ENCODE results near the gene BLVRB. TPM values are rescaled to one million over a fixed set of nuclear protein-coding genes. Genes with fewer than 3 reads are reported as not detected.

Gene BLVRB
- total RNA-seq, 2 experiments from 2014 or later: 12.9 to 23.3 TPM

Other genes starting within 250 kb of the BLVRB start
- gene TTC9B, start 247.4 kb downstream of the BLVRB start, total RNA-seq: not detected
- gene CCNP, start 239.1 kb downstream of the BLVRB start, total RNA-seq: under 1 TPM; 0.21 to 0.38 TPM
- 100 to 1,000 TPM; 141 to 172 TPM for gene AKT2, start 180.4 kb downstream of the BLVRB start, total RNA-seq
- gene C19orf47, start 117.3 kb downstream of the BLVRB start, total RNA-seq: 10 to 100 TPM; 25.9 to 32.4 TPM
- 10 to 100 TPM; 72.0 to 84.7 TPM for gene PLD3, start 117.0 kb downstream of the BLVRB start, total RNA-seq
- gene HIPK4, start 75.6 kb downstream of the BLVRB start, total RNA-seq: not detected
- 1 to 10 TPM in 1 of 2 experiments, under 1 TPM in 1; 0.80 to 1.1 TPM for gene PRX, start 52.4 kb downstream of the BLVRB start, total RNA-seq
- 1 to 10 TPM; 9.4 to 9.6 TPM for gene SERTAD1, start 39.8 kb downstream of the BLVRB start, total RNA-seq
- 10 to 100 TPM; 13.4 to 13.7 TPM for gene SERTAD3, start 21.4 kb downstream of the BLVRB start, total RNA-seq
- gene SPTBN4, start 1.3 kb upstream of the BLVRB start, total RNA-seq: under 1 TPM; 0.30 to 0.44 TPM
- gene SHKBP1, start 111.1 kb upstream of the BLVRB start, total RNA-seq: 100 to 1,000 TPM; 135 to 153 TPM
- 10 to 100 TPM; 42.8 to 75.9 TPM for gene LTBP4, start 135.6 kb upstream of the BLVRB start, total RNA-seq
- gene NUMBL, start 224.9 kb upstream of the BLVRB start, total RNA-seq: 1 to 10 TPM; 6.4 to 7.2 TPM

All from activated CD8-positive, alpha-beta memory T cell treated with anti-CD3 and anti-CD28 coated beads, Interleukin-2, amount 10 ng/mL, durations not matched to agents 7 days and 5 days (primary cell).